Measurements from ENCODE around the gene MAK.

DNA sequence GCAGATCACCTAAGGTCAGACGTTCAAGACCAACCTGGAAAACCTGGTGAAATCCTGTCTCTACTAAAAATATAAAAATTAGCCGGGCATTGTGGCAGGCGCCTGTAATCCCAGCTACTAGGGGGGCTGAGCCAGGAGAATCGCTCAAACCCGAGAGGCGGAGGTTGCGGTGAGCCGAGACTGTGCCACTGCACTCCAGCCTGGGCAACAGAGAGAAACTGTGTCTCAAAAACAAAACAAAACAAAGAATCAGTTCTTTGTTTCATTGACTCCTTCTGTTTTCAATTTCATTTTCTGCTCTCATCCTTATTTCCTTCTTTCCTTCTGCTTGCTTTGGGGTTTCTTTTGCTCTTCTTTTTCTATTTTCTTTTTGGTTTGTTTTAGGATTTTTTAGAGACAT is 124.4 kb downstream of the MAK start:
- TF ChIP-seq CTCF (IDR thresholded peaks at IDR 0.05; ENCODE audit: poor library complexity) (no peak), EZH2phosphoT487 (IDR thresholded peaks at IDR 0.05; ENCODE audit: low read depth, severe bottlenecking, unreplicated experiment) (no peak), EZH2 (IDR thresholded peaks at IDR 0.05; ENCODE audit: borderline replicate concordance) (no peak)
